HL-60/S4 (cell line): ENCODE results near the gene PTH.

ENCODE experiments used
- in situ Hi-C: fragments of 300-500 bp; cut with MboI; formaldehyde crosslinking; loops from 2 replicates; pipeline ENCODE4 v1.14.3; 2022; ENCODE audit warnings: low sequenced_read_pairs

Gene PTH

GRCh38 chr11:13495929-13496328 is at the start of gene PTH:
Gene PTH, minus strand, starts transcription at chr11:13495997. Its CDS starts 3,142 bp downstream, at chr11:13492855.
- in situ Hi-C loops: no loop called here

GRCh38 chr11:13538044-13538443 is 42.2 kb upstream of the PTH start:
- in situ Hi-C loops: no loop called here

DNA sequence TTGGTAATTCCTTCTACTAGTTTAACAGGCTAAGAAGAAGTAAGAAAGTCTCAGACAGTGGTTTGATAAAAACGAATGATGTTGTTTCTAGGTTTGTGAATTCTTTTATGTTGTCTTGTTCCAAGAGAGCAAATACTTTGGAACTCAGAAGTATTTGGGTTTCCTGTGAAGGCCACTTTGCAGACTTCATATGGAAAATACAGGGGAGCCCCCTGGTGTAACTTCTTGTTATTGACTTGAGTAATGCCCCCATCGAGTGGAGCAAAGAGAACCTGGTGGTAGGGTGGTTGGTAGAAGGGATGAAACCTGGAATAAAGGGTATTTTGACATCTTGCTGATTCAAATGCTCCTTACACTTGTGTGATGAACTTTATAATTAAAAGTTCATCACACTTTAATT is 40.0 kb upstream of the PTH start:
- in situ Hi-C loops: no loop called here

- in situ Hi-C loops: no loop called here
Measured at GRCh38 chr11:13534358-13534757, 38.6 kb upstream of the PTH start.

DNA sequence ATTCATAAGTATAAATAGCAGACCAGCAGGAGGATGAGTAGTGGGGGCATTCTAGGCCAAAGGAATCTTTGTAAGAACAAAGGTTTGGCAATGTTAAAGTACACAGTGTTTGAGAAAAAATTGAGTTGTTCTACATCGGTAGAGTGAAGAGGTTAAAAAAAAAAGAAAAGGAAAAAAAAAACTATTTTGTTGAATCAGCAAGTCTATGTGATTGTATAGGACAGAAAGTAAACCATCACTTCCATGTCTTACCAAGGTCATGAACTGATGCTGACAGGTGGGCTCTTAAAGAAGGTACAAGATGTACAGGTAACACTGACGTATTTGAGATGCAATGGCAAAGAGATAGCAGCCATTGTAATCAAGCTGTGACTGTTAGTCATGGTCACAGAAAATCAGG is 29.5 kb upstream of the PTH start:
- in situ Hi-C loops: no loop called here

DNA sequence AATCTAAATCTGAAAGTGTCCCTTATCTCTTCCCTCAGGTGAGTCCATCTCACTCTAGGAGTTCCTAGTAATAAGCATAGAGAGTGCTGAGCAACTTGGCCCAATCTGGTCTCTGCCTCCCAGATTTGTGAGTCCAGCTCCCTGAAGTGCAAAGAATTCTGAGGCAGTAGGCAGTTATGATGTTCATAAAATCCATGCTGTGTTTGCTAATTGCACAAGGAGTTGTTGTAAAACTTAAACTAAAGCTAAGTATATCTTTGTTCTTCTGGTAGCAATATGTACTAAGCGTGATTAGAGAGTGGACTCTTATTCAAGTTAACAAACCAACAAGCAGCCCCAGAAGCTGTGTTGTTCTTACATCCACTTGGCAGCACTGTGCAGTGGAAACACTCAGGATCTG is 7.6 kb upstream of the PTH start:
- in situ Hi-C loops: no loop called here

- in situ Hi-C loops: no loop called here
Measured at GRCh38 chr11:13502492-13502891, 6.7 kb upstream of the PTH start.

DNA sequence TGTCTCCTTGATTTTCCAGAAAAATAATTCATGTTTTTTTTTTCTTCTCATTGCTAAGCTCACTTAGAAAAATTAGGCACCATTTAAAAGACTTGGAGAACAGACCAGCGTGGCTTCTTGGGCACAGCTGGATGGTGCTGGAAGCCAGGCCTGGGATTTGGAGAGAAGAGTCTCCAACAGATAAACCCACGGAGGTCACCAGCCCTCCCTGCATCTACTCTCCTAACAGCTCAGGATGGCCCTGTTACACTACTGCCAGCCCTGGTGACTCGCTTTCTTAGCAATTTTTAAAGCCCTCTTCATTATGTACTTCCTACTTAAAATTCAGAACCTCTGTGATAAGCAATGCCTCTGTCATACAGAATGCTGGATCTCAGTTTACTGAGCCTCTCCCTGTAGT is 1.7 kb downstream of the PTH start:
- in situ Hi-C loops: no loop called here

GRCh38 chr11:13487661-13488030 is 8.2 kb downstream of the PTH start:
- in situ Hi-C loops: no loop called here

- in situ Hi-C loops: no loop called here
Measured at GRCh38 chr11:13486926-13487660, 8.7 kb downstream of the PTH start.

- in situ Hi-C loops: no loop called here
Measured at GRCh38 chr11:13480198-13480597, 15.6 kb downstream of the PTH start.

DNA sequence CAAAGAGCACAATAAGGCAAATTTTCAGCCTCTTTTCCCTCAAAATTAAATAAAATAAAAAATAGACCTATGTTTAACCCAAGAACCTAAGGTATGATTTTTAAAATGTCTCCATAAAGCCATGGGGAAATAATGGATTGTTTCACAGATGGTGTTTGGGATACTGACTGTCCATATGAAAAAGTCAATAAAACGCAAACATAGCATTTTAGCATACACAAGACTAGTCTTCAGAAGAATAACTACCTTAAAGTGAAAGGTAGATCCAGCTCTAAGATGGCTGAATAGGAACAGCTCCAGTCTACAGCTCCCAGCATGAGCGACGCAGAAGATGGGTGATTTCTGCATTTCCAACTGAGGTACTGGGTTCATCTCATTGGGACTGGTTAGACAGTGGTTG is 16.1 kb downstream of the PTH start:
- in situ Hi-C loops: no loop called here

GRCh38 chr11:13475091-13475490 is 20.7 kb downstream of the PTH start:
- in situ Hi-C loops: no loop called here

- in situ Hi-C loops: no loop called here
Measured at GRCh38 chr11:13473013-13473722, 22.6 kb downstream of the PTH start.

DNA sequence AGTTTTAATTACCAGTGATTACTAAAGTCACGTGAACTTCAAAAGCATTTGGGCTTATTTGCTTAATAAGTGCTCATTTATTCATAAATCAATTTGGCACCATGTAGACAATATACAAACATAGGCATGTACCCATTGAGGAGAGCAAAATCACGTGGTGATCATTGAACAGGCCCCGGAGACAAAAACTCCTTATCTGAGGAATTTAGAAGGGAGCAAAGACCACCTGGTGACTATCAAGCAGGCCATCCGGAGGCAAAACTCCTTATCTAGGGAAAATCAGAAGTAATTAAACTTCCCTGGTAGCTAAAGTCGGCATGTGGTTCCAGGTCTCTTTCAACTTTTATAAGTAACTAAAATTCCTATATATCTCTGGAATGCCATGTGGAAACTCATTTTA is 27.0 kb downstream of the PTH start:
- in situ Hi-C loops: no loop called here

DNA sequence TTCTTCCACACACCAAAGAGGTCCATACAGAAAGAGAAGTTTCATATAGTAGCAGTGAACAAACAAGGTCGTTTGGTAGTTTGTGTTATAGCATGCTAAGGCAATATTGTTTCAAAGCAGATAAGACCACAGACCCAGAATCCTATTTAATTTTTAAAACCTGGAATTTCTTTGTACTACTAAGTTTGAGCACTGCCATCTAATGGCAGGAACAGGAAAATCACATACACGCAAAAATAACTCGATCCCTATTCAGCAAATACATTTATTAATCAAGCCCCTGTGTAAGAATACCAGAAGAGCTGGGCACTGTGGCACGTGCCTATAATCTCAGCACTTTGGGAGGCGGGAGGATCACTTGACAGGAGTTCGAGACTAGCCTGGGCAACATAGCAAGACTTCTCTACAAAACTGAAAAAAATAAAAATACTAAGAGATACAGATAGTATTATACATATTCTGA is 29.9 kb downstream of the PTH start:
- in situ Hi-C loops: no loop called here

GRCh38 chr11:13463779-13464290 is 32.0 kb downstream of the PTH start:
- in situ Hi-C loops: no loop called here

DNA sequence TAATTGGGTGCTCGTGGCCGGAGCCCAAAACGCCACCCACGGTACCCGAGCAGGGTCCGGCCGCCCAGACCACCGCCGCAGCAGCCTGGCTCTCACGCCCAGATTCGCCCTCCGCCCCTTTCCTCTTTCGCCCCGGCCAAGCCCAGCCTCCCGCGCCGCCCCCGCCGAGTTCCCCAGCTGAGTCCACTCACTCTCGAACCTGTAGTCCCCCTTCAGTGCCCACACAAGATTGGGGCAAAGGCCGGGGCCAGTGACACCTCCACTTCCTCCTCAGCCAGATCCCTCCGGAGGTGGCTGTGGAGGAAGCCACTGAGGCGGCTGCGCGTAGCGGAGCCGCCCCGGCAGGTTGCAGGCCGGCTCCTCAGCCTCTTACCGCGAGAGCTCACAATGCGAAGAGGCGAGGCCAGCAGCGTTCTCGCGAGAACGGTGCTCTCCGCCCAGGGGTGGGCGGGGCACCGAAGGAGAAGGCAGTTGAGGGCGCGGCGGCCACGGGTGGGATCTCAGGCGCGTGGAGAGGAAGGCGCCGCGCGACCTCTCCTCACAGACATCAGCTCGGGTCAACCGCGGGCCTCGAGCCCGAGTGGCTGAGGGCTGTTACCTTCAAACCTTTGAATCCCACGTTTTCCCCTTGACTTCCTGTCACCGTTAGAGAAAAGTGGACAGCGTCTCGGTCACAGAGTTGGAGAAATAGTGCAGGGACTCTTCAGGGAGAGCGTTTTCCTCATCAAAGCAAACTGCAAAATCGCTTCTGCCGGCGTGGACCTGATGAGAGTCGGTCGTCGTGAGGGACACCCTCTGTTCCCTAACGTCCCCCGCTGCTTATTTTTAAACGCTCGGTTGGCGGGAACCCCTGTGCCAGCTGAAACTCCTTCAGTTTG is 32.7 kb downstream of the PTH start, which contains the start of gene BTBD10:
Gene BTBD10, minus strand, starts transcription at position 322 of the 878 bp plus-strand sequence. CDS start 18,098 bp downstream, outside the sequence.
- in situ Hi-C loops: no loop called here

DNA sequence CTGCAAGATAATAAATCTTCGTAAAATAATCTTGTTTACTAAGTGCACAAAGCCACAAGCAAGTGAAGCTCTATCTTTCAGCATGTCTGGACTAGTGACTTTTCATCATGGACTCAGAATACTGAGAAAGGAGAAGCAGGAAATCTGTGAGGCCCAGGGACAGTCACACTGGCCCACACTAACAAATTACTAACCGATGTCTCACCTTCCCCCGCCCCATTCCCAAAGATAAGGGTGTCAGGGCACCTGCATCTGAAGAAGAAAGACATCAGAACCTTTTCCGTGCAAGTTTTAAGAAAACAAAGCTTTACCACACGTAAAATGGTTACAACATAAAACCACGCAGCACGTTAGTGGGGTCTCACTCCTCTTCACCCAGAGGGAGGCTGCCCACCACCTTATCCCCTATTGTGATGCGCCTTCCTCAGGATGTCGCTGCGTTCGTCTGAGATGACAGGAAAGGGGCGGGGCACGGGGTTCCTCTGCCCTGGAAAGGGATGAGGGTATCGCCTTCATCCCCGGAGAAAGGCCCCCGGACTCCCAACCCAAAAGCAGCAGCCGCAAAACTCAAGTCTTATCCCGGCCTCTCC is 33.4 kb downstream of the PTH start:
- in situ Hi-C loops: no loop called here

DNA sequence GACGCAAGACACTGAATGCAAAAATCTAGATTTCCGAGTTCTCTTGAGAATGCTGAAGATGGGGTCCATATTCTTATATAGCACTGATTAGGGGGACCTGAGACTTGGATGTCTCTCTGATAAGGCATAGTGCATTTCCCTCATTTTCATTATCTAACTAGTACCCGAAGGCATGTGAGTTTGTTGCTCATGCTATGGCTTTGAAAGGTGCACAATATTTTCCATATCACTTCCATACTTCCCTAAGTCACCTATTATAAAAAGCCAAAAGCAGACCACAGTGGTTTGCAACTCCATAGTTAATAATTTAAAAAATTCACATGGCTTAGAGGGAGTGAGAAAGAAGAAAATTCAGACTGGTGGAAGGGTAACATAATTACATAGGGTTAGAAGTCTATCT is 34.5 kb downstream of the PTH start:
- in situ Hi-C loops: no loop called here
